ENCODE data around the gene ARL13B. TPM values are rescaled to one million over a fixed set of nuclear protein-coding genes. Genes with fewer than 3 reads are reported as not detected.

ARL13B gene
- 9.9 to 14.5 TPM (median 11.9 TPM) in 5 replicates for total RNA-seq (2022; extraction: Qiagen RNA extraction)

GRCh38 chr3:93979850-93980676, at the start of gene ARL13B:
Gene ARL13B, plus strand, starts transcription at chr3:93980155. Its CDS starts 269 bp downstream, at chr3:93980424.

DNA sequence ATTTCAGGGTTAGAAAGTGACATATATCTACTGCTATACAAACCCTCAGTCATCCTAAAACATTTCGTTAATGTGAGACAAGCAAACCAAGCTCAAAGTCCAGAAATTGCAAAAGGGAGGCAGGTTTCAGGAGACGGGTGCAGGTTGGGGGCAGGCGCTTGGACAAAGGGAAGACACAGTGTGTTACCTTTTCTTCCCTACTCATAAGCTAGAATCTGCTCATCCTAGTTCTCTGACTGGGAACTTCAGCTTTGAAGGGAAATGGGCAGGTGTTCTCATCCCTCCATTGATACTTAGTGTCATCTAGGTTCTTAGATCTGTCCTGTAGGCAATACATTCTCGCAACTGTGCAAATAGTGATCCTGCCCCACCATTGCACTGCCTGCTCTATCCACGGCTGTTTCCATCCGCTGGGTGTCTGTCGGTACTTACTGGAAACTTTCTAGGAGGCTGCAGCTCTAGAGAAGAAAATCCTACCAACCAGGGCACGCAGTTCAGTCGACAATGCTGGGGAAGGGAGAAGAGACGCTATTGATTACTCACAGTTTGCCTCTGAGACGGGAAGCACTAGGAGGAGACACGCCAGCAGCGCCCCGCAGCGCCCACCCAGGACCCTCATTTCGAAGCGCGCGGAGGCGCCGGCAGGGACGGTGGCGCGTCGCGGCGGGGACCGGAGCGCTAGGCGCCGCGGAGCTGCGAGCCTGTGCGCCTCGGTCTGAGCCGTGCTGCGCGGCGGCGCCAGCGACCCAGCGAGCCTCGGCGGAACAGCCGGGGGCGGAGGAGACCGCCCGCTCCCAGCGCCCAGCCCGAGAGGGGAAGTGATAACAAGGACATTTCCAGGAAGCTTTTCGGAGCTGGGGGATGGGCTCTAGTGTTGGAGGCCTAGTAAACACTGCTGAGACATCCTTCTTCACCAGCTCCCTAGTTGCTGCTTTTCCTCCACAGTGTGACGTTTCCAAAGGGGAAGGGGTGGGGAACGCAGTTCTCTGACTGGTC, 6.5 kb upstream of the ARL13B start, which contains the start of gene PROS1:
Gene PROS1 (minus strand): TSS at position 766 of the 996 bp plus-strand sequence. CDS start 147 bp downstream, at position 619.

GRCh38 chr3:94028093-94028837, 48.3 kb downstream of the ARL13B start, which contains the start of gene STX19:
Gene STX19, minus strand, starts transcription at chr3:94028597. Its CDS starts 13,328 bp downstream, at chr3:94015269.

GRCh38 chr3:94062513-94063404, 82.8 kb downstream of the ARL13B start, which contains the start of the genes DHFR2 and NSUN3:
Gene DHFR2, minus strand, starts transcription at chr3:94062916. Its CDS starts 1,405 bp downstream, at chr3:94061511.
Gene NSUN3, plus strand, starts transcription at chr3:94063061. Its CDS starts 66 bp downstream, at chr3:94063127.

Other genes starting within 250 kb of the ARL13B start
- 9.1 to 13.9 TPM (median 11.6 TPM) in 5 replicates for gene PROS1, start 6.3 kb upstream of the ARL13B start, total RNA-seq (2022; extraction: Qiagen RNA extraction)
- 0.07 to 0.11 TPM in 2 of 5 replicates, not detected in the others for gene STX19, start 48.4 kb downstream of the ARL13B start, total RNA-seq (2022; extraction: Qiagen RNA extraction)
- gene DHFR2, start 82.8 kb downstream of the ARL13B start, total RNA-seq (2022; extraction: Qiagen RNA extraction): 2.6 to 4.2 TPM (median 3.3 TPM) in 5 replicates
- 5.3 to 7.2 TPM (median 6.1 TPM) in 5 replicates for gene NSUN3, start 82.9 kb downstream of the ARL13B start, total RNA-seq (2022; extraction: Qiagen RNA extraction)

All from A549 treated with Hydrocortisone at 1 μM for 4 hours (cell line).